ENCODE data around the gene KRT75. TPM values are rescaled to one million over a fixed set of nuclear protein-coding genes. Genes with fewer than 3 reads are reported as not detected.

The KRT75 gene
- total RNA-seq, 1 experiment from 2014 or later: not detected

- Histone ChIP-seq H3K4me2 (ENCODE audit: insufficient read depth, insufficient read length, low read length) (no peak overlapping the region), H3K27me3 (ENCODE audit: insufficient read depth, low read length) (peaks cover 3% of the 10 kb centered on the region; the same call in 1 of the 2 replicates), H2BK12ac (ENCODE audit: insufficient read length, low read depth, low read length) (no peak overlapping the region), H2BK120ac (ENCODE audit: low read depth, low read length, poor library complexity, severe bottlenecking) (no peak overlapping the region), H3K9me3 (ENCODE audit: control insufficient read depth, low read depth, low read length) (no peaks in the 10 kb centered on the region), H3K27ac (ENCODE audit: insufficient read length, low read depth, low read length) (no peak overlapping the region), H3K79me1 (ENCODE audit: insufficient read depth, low read depth, low read length, poor library complexity, severe bottlenecking) (no peaks in the 10 kb centered on the region), H3K4ac (ENCODE audit: low read depth, low read length) (no peak overlapping the region), H2BK5ac (ENCODE audit: insufficient read length, low read length) (no peak overlapping the region), H4K5ac (ENCODE audit: insufficient read length, low read depth, low read length) (no peak overlapping the region), H3K23me2 (ENCODE audit: insufficient read length, low read depth, low read length, poor library complexity, severe bottlenecking) (no peaks in the 10 kb centered on the region), H3K18ac (ENCODE audit: insufficient read length, low read depth, low read length) (no peak overlapping the region), H4K8ac (replicated peaks; ENCODE audit: insufficient read length, low read depth, low read length) (no peak overlapping the region), H3K56ac (ENCODE audit: insufficient read length, low read depth, low read length) (no peak overlapping the region), H2BK15ac (ENCODE audit: low read depth, low read length) (no peak overlapping the region), H2BK20ac (ENCODE audit: low read depth, low read length, poor library complexity, severe bottlenecking) (no peak overlapping the region), H3K9ac (ENCODE audit: extremely low read depth, insufficient read length, low read length) (no peak overlapping the region), H3K79me2 (ENCODE audit: insufficient read depth, low read length) (no peaks in the 10 kb centered on the region), H2AK5ac (ENCODE audit: insufficient read length, low read length) (no peak overlapping the region), H3K14ac (ENCODE audit: insufficient read depth, low read length) (no peak overlapping the region), H3K4me1 (ENCODE audit: insufficient read depth, low read length) (0 out of 2 replicates have a peak, but pooled peaks cover 2% of the 10 kb centered on the region), H3K23ac (ENCODE audit: insufficient read length, low read depth, low read length) (no peak overlapping the region), H2AFZ (ENCODE audit: low read length) (no peak overlapping the region), H3T11ph (ENCODE audit: low read length) (no peak overlapping the region), H4K91ac (ENCODE audit: insufficient read length, low read depth, low read length) (no peak overlapping the region), H4K20me1 (ENCODE audit: control insufficient read depth, insufficient read depth, insufficient read length) (no peaks in the 10 kb centered on the region)
- peaks cover 18% of the 10 kb centered on the region for H3K27me3 Mint-ChIP-seq (ENCODE audit: low read depth)
- no CpG with 5 or more reads among the region's 10 CpGs for WGBS (ENCODE audit: extremely low coverage, insufficient read length, low lambda C conversion rate)
- H3K9me3 Mint-ChIP-seq: no peaks in the 10 kb centered on the region
- no peak overlapping the region for H3K4me3 Mint-ChIP-seq
- peaks cover 20 to 25% of the 10 kb centered on the region in 2 experiments for H3K4me1 Mint-ChIP-seq
- no peak overlapping the region for H3K27ac Mint-ChIP-seq
- H3K36me3 Mint-ChIP-seq (ENCODE audit: insufficient read depth in 1 of 3, low read depth in 3 of 3): no peaks in the 10 kb centered on the region
- TF ChIP-seq CTCF (conservative IDR thresholded peaks at IDR 0.05): no peak
- no peak for DNase-seq
Measured at GRCh38 chr12:52444647-52445595, 10.8 kb upstream of the KRT75 start.
